IMR-90 (cell line): ENCODE data around the gene IFRD2. TPM values are rescaled to one million over a fixed set of nuclear protein-coding genes. Genes with fewer than 3 reads are reported as not detected.
A peak's percentile ranks its signal among the peaks of the same experiment; 100 is the strongest.

Experiments used
- ATAC-seq: fragments of 200-7000 bp; cut with Tn5 transposase; 2 replicates; pipeline ENCODE4 v1.9.1; 2020; ENCODE audit warnings: low read depth, mild to moderate bottlenecking, moderate library complexity
- BruUV-seq: library from RNA; stranded (reverse); fragments of 400-500 nt; replicated peaks from 2 replicates; lab custom pipeline; 2021; lab: Mats Ljungman, UMichigan
- CTCF ChIA-PET: fragments of 300-600 bp; formaldehyde crosslinking; extraction: SDS; loops from one replicate; lab custom pipeline; 2021; ENCODE audit warnings: antibody characterized with exemption; lab: Yijun Ruan, JAX
- POLR2A ChIA-PET: fragments of 300-600 bp; sonication (Branson Sonifier 250); formaldehyde crosslinking; loops from one replicate; lab custom pipeline; 2022; ENCODE audit warnings: antibody characterized with exemption; ENCODE audit not compliant: unreplicated experiment; lab: Charles Lee
- DNase-seq: peaks from one replicate; pipeline ENCODE4 v3.0.0; 2013
- H2AFZ ChIP-seq: replicated peaks from 2 replicates; pipeline ENCODE3; 2013; ENCODE audit warnings: low read length, mild to moderate bottlenecking; ENCODE audit not compliant: poor library complexity
- H2AK5ac ChIP-seq: 2 replicates; pipeline ENCODE4 v1.6.1; 2013; ENCODE audit warnings: low read depth, low read length, inconsistent platforms
- H2AK9ac ChIP-seq: replicated peaks from 2 replicates; pipeline ENCODE3; 2013; ENCODE audit warnings: mild to moderate bottlenecking, low read depth, low read length, moderate library complexity; ENCODE audit not compliant: poor library complexity
- H2BK120ac ChIP-seq: 2 replicates; pipeline ENCODE4 v1.6.1; 2013; ENCODE audit warnings: low read depth, low read length, inconsistent platforms
- H2BK15ac ChIP-seq: 3 replicates; pipeline ENCODE4 v1.6.1; 2013; ENCODE audit warnings: low read depth, low read length, inconsistent platforms
- H2BK20ac ChIP-seq: 2 replicates; pipeline ENCODE4 v1.6.1; 2013; ENCODE audit warnings: low read depth, mild to moderate bottlenecking, inconsistent platforms, low read length, moderate library complexity
- H2BK5ac ChIP-seq: 2 replicates; pipeline ENCODE4 v1.6.1; 2013; ENCODE audit warnings: mild to moderate bottlenecking, low read depth, low read length, inconsistent platforms; ENCODE audit not compliant: poor library complexity, severe bottlenecking
- H3K14ac ChIP-seq: replicated peaks from 2 replicates; pipeline ENCODE4 v1.6.1; 2013; ENCODE audit warnings: low read depth, low read length, inconsistent platforms
- H3K18ac ChIP-seq: 2 replicates; pipeline ENCODE4 v1.6.1; 2013; ENCODE audit warnings: low read depth, low read length, control low read depth
- H3K23ac ChIP-seq: 2 replicates; pipeline ENCODE4 v1.6.1; 2013; ENCODE audit warnings: low read depth, low read length, inconsistent platforms
- H3K27ac ChIP-seq: 2 replicates; pipeline ENCODE4 v1.5.1; 2013; ENCODE audit warnings: mild to moderate bottlenecking, control low read depth, low read length; ENCODE audit not compliant: insufficient read depth
- H3K27me3 ChIP-seq: 2 replicates; pipeline ENCODE4 v1.6.1; 2013; ENCODE audit warnings: low read length; ENCODE audit not compliant: control insufficient read depth, insufficient read depth
- H3K36me3 ChIP-seq: 2 replicates; pipeline ENCODE4 v1.6.1; 2013; ENCODE audit warnings: low read length, mixed read lengths; ENCODE audit not compliant: control insufficient read depth, insufficient read depth
- H3K4ac ChIP-seq: 2 replicates; pipeline ENCODE4 v1.6.1; 2013; ENCODE audit warnings: low read depth, low read length, inconsistent platforms
- H3K4me1 ChIP-seq: 2 replicates; pipeline ENCODE4 v1.6.1; 2013; ENCODE audit warnings: low read length, mixed read lengths; ENCODE audit not compliant: control insufficient read depth, insufficient read depth
- H3K4me2 ChIP-seq: 2 replicates; pipeline ENCODE4 v1.6.1; 2013; ENCODE audit warnings: low read depth, mild to moderate bottlenecking, control low read depth, low read length, moderate library complexity
- H3K4me3 ChIP-seq: 2 replicates; pipeline ENCODE4 v1.5.1; 2013; ENCODE audit warnings: low read depth, mild to moderate bottlenecking, control low read depth, low read length, moderate library complexity; ENCODE audit not compliant: insufficient read depth
- H3K56ac ChIP-seq: 2 replicates; pipeline ENCODE4 v1.6.1; 2013; ENCODE audit warnings: low read length, inconsistent platforms; ENCODE audit not compliant: insufficient read depth; ENCODE audit errors: extremely low read depth
- H3K79me1 ChIP-seq, 2 experiments: 2 replicates each; pipeline ENCODE4 v1.6.1; 2013; ENCODE audit warnings: low read length in 2 of 2, inconsistent platforms in 1 of 2, low read depth in 1 of 2
- H3K9ac ChIP-seq: 2 replicates; pipeline ENCODE4 v1.6.1; 2013; ENCODE audit warnings: low read depth, low read length, control low read depth
- H3K9me1 ChIP-seq: 2 replicates; pipeline ENCODE4 v1.6.1; 2013; ENCODE audit warnings: low read length, inconsistent platforms; ENCODE audit not compliant: insufficient read depth
- H3K9me3 ChIP-seq: 2 replicates; pipeline ENCODE4 v1.6.1; 2013; ENCODE audit warnings: low read length; ENCODE audit not compliant: control insufficient read depth, insufficient read depth
- H4K20me1 ChIP-seq: 2 replicates; pipeline ENCODE4 v1.6.1; 2013; ENCODE audit warnings: low read length, inconsistent platforms; ENCODE audit not compliant: insufficient read depth
- H4K5ac ChIP-seq: 2 replicates; pipeline ENCODE4 v1.6.1; 2013; ENCODE audit warnings: mild to moderate bottlenecking, low read depth, low read length, control low read depth
- H4K8ac ChIP-seq, 2 experiments: 2 replicates each; pipeline ENCODE4 v1.6.1; 2013; ENCODE audit warnings: low read depth in 2 of 2, low read length in 2 of 2, control low read depth in 1 of 2, inconsistent platforms in 1 of 2
- H4K91ac ChIP-seq: 2 replicates; pipeline ENCODE4 v1.6.1; 2013; ENCODE audit warnings: low read depth, low read length, inconsistent platforms; ENCODE audit not compliant: insufficient read depth
- CEBPB ChIP-seq: IDR thresholded peaks from 2 replicates; pipeline ENCODE4 v1.6.1; 2012; ENCODE audit warnings: low read depth, low read length, improper control_type of control experiment
- CTCF ChIP-seq: conservative IDR thresholded peaks from 2 replicates; pipeline ENCODE4 v1.5.1; 2012; ENCODE audit warnings: mild to moderate bottlenecking, low read depth, low read length, improper control_type of control experiment
- RAD21 ChIP-seq: IDR thresholded peaks from 2 replicates; pipeline ENCODE4 v1.6.1; 2012; ENCODE audit warnings: low read length, improper control_type of control experiment
- WGBS, 2 experiments: methylation state at CpG; one replicate each; pipeline versions ENCODE4 v1.1.5 to v1.1.7; 2013; ENCODE audit warnings: missing lambda C conversion rate in 2 of 2; ENCODE audit not compliant: insufficient read length in 1 of 2; ENCODE audit errors: extremely low coverage in 2 of 2; 5-methylcytosine and 5-hydroxymethylcytosine counted together
- dilution Hi-C: fragments of 300-500 bp; cut with HindIII; formaldehyde crosslinking; loops from one replicate; pipeline ENCODE4 v1.14.3; 2018; ENCODE audit warnings: low sequenced_read_pairs; ENCODE audit not compliant: unreplicated experiment
- in situ Hi-C: fragments of 300-500 bp; cut with MboI; formaldehyde crosslinking; loops from 3 replicates; pipeline ENCODE4 v1.14.3; 2019; ENCODE audit warnings: low sequenced_read_pairs, inconsistent platforms, mixed read lengths
- intact Hi-C: fragments of 100-400 bp; cut with micrococcal nuclease; formaldehyde crosslinking; loops from 2 replicates; pipeline ENCODE4 v1.10.0; 2022
- polyA plus RNA-seq, 3 experiments: library from polyadenylated mRNA; depleted of rRNA; stranded (reverse); fragments of >200 nt; gene quantifications; 2 replicates each; pipeline ENCODE4 v1.2.3, GENCODE V29; 2012; ENCODE audit warnings: low replicate concordance in 1 of 3
- total RNA-seq: library from RNA; depleted of rRNA; stranded (reverse); fragments of >200 nt; gene quantifications from 2 replicates; pipeline ENCODE4 v1.2.3, GENCODE V29; 2012

IFRD2 gene
- total and polyA plus RNA-seq, 2 of the 4 experiments (the other 2 are of a cell fraction) = 52.7 to 79.1 TPM

- BruUV-seq = no TSS peak
- no peak for ATAC-seq
Measured at GRCh38 chr3:50249457-50249856, 42.8 kb downstream of the IFRD2 start.

More at GRCh38 chr3:50249457-50249856, 42.8 kb downstream of the IFRD2 start:
- in situ Hi-C loops (no loop called here), intact Hi-C loops (no loop called here), dilution Hi-C loops (no loop called here)
- no peak overlapping the region for H2BK15ac ChIP-seq
- H3K18ac ChIP-seq = no peak overlapping the region
- peak overlapping the region; percentile 19; the same call in 1 of the 2 replicates for H3K4me2 ChIP-seq
- no peak overlapping the region for H3K56ac ChIP-seq
- peaks cover 56% of the 10 kb centered on the region for H3K4me1 ChIP-seq
- peaks cover 24% of the 10 kb centered on the region for H3K9me1 ChIP-seq
- POLR2A ChIA-PET = no interaction called here
- no peak overlapping the region for H3K4me3 ChIP-seq
- peak overlapping the region; percentile 51 for H2AK5ac ChIP-seq
- no CpG with 5 or more reads among the region's 5 CpGs for WGBS, 2 experiments
- H3K27ac ChIP-seq = peak overlapping the region; percentile 26
- H3K4ac ChIP-seq = peak overlapping the region; percentile 44; the same call in 1 of the 2 replicates
- H4K91ac ChIP-seq = no peak overlapping the region
- CTCF ChIA-PET = no interaction called here
- H4K5ac ChIP-seq = no peak overlapping the region
- DNase-seq = no peak
- H2BK120ac ChIP-seq = no peak overlapping the region; the same call in 1 of the 2 replicates
- H3K9me3 ChIP-seq = no peaks in the 10 kb centered on the region
- H4K8ac ChIP-seq = no peak overlapping the region
- peaks cover 85% of the 10 kb centered on the region for H4K20me1 ChIP-seq
- H3K9ac ChIP-seq = no peak overlapping the region
- H2AFZ ChIP-seq = no peak overlapping the region
- H2AK9ac ChIP-seq = peak overlapping the region; percentile 60
- H3K27me3 ChIP-seq = no peaks in the 10 kb centered on the region
- H3K23ac ChIP-seq = no peak overlapping the region; the same call in 1 of the 2 replicates
- H3K14ac ChIP-seq = no peak overlapping the region
- peaks cover 36% of the 10 kb centered on the region for H3K36me3 ChIP-seq
- no peak overlapping the region for H2BK20ac ChIP-seq
- H3K79me1 ChIP-seq = peaks cover 18 to 90% of the 10 kb centered on the region in 2 experiments
- TF ChIP-seq RAD21 = no peak
- peak; percentile 86 for TF ChIP-seq CEBPB
- no peak for TF ChIP-seq CTCF
- H2BK5ac ChIP-seq = peak overlapping the region; percentile 76
